Activated CD4-positive, alpha-beta T cell treated with anti-CD3 and anti-CD28 coated beads, Interleukin-2, amount 50 U/mL, for 48 hours (primary cell): ENCODE measurements around the gene NRGN.

Source experiments
- DNase-seq, 2 experiments: peaks; one replicate each; pipeline ENCODE4 v3.0.0-alpha.2; 2020

NRGN gene

GRCh38 chr11:124739479-124740276 is at the start of gene NRGN:
NRGN (plus strand) TSS chr11:124739942; CDS start chr11:124740085, 143 bp downstream.
- peak; percentile 89 to 91 for DNase-seq

DNA sequence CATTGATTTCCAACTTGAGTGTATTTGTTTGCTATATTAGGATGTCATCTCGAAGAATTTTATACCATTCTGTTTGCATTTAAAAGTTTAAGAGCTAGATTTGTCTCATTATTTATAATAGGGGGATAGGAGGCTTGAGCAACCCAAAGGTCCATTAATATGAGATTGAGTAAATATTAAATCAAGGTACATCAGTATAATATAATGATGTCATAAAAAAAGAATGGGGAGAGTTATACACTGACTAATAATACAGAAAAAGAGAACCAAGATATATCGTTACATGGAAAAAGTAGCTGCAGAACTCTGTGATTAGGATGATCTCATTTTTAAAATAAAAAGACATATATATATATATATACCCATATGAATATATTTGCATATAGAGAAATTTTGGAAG is 46.6 kb upstream of the NRGN start:
- DNase-seq: no peak

DNA sequence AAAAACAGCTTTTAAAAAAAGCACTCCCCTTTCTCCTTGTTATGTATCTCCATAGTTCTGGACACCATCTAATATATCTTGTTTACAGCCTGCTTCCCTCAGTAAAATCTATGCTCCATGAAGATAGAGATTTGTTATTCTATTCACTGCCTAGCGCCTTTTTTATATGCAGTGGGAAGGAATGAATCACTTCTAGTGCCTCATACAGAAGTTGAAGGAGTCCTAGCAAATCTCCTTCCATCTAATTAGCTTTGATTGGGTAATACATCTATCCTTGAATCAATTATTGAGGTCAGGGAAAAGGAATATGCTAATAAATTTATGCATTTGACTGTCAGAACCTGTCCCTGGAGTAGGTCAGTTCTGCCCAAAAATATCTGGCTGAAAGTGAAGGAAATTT is 40.2 kb upstream of the NRGN start:
- DNase-seq: no peak

DNA sequence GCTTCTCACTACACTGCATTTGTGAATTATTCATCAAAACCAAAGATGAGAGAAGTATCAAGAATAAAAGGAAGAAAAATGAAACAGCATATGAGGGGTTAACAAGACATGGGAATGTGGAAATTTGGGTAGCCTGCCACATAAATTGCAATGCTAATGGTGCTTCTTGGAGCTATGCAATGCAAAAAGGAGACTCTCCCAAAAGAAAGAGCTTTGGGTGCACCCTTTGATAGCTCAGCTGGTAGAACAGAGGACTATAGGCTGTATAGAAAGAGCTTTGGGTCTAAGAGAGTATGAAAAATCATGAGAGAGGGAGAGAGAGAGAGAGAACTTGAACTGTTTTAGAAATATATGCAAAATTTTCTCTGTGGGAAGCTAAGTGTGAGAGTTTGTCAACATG is 39.7 kb upstream of the NRGN start:
- no peak for DNase-seq

DNA sequence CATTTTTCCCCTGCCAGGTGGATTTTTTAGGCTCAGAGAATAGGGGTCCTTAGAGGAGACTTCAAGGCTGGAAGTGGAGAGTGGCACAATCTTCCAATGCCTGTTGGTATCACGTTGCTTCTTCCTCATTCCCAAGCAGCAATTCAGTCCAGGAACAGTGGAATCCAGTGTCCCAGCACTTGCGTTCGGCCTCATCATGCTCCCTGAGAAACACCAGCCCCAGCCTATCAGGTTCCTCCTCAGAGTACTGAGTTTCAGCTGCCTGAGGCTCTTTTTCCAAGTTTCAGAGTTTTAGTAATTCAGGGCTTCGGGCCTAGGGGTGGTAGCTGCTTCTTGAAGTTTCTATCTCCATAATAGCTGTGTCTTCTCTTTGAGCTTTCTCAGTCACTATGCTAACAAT is 31.9 kb upstream of the NRGN start:
- DNase-seq: no peak

DNA sequence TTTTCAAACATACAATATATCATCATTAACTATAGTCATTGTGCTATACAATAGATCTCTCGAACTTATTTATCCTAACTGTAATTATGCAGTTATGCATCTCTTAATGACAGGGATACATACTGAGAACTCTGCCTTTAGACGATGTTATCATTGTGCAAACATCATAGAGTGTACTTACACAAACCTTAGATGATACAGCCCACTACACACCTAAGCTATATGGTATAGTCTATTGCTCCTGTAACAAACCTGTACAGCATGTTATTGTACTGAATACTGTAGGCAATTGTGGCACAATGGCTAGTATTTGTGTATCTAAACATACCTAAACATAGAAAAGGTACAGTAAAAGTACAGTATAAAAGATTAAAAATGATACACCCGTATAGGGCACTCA is 27.4 kb upstream of the NRGN start:
- no peak for DNase-seq

GRCh38 chr11:124716591-124716990 is 23.2 kb upstream of the NRGN start:
- DNase-seq: no peak

DNA sequence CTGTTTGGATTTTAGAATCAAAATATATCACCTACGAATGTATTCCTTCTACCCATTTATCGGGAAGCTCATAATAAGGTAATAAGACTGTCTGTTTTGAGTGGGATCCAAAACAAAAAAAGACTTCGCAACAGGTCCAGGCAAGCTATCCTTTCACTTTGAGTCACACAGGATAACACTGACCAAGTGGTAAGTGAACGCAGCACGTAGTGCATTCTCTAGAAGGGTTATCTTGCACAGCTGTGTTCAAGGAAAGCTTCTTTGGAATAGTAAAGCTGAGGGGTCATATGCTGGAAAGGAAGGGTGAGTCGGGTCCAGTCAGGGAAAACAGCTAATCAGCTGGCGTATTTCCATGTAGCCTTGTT is 22.3 kb upstream of the NRGN start:
- no peak for DNase-seq

DNA sequence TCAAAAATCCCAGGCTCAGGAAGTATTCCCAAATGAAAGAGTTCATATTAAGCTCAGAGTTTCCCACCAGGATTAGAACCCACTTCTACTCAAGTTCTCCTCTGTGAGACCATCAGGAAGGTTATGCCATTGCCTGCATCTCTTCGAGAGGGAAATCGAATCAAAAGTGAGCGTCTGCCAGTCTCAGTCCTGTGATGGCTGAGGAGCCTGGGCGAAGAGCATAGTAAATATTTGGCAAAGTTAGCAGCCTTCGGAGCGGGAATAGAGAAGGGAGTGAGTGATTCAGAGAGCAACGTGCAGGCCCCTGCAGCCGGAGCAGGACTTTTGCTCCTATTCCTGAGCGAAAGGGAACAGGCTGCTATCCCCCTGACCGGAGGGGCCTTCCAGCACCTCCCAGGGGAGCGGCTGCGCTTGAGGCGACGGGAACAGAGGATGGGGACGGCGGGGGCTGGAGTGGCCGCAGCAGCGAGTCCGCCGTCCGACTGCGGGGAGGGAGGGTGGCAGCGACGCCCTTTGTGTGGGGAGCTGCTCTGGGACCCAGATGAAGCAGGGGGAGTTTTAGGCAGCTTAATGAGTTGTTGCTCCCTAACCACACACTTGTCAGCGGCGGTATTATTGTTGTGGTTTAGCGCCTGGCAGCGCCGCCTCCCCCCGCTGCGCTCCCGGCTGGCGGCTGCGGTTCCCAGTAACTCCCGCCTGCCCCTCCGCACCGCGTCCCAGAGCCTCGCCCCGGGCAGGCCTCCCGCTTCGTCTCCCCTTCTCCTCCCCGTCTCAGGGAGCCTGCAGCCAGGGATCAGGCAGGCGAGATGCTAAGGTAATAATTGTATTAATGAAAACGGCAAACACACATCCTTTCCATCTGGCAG is 21.7 kb upstream of the NRGN start:
- DNase-seq: peak in 1 of 2 experiments; percentile 12

GRCh38 chr11:124718801-124719200 is 20.9 kb upstream of the NRGN start:
- no peak for DNase-seq

DNA sequence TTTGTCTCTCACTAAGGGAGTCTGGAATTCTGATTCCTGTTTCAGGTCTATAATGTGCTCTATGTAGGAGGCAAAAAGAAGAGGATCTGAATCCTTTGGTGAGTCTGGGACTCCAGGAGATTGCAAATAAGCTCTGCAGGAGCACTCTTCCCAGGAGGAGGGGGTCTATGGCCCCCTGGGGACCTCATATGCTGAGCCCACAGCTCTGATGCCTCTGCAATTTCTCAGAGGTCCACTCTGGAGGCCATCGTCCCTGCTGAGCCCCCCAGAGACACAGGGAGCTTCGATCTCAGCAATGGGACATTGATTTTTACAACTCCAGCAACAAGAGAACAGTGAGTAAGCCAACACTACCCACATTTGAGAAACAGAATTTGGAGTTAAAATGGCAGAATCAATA is 20.2 kb upstream of the NRGN start:
- DNase-seq: no peak

DNA sequence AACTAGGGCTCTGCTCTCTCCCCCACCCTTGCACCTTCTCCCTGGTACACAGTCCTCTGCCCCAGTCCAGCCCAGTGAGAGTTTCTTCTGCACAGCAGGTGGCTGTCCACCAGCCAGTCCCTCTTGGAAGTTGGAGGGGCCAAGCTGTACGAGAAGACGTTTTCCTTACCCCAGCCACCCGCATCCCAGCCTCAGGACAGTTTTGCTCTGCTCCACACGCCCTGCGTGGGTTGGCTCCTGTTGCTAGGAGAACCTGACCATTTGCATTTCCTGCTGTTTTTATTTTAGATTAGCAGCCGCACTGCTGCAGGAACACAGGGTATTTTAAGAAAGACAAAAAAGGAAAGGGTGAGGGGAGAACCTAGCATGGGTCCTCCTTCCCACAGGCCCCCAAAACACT is 17.6 kb upstream of the NRGN start:
- no peak for DNase-seq

GRCh38 chr11:124724979-124725718 is 14.6 kb upstream of the NRGN start:
- DNase-seq: no peak

DNA sequence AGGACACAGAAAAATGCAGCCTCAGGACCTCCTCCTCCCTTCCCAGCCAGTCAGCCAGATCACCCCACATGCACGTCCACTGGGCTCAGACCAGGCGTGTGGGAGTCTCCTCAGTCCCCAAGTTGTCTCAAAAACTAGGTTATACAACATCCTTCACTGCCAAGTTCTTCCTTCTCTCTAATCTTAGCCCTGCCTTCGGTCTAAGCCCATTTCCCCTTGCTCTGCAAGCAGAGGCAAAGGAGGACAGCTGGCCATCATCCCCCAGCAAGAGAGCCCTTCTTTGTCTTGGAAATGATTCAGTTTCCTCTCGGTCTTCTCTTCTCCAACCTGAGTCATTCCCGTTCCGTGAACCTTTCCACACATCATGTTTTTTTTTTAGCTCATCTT is 14.0 kb upstream of the NRGN start:
- DNase-seq: no peak

DNA sequence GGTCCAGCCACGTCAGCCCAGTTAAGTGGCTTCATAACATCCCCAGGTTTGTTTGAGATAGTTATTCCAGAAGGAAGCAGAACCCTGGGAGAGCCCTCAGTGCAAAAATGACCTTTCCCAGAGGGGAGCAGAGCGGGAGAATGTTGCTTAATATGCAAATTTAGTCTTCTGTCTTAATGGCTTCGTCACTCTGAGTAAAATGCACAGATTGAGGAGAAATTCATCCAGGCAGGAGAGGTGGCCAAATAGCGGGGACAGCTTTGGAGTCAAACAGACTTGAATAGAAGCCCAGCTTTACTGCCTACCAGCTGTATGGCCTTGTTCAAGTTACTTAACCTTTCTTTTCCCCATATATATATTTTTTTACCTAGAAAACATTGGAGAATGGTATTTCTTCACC is 12.3 kb upstream of the NRGN start:
- no peak for DNase-seq

- DNase-seq: no peak
These were observed 11.6 kb upstream of the NRGN start for GRCh38 chr11:124728134-124728533.

DNA sequence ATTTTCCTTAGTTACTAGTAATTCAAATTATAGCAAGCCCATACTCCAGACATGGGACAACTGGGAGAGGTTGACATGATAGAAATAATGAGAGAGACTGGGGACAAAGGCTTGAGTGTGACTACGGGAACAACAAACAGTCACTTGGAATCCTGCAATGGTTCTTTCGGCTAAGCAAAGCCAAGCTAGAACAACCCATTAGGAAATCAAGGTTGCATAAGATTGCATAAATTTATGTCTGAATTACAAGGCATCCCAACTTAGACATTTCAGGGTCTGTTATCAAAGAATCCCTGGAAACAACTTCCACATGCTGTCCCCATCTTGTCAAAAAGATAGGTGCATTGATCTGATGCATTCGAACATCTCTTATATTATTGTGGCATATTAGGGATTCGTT is 10.2 kb upstream of the NRGN start:
- DNase-seq: no peak

- no peak for DNase-seq
These were observed 7.5 kb upstream of the NRGN start for GRCh38 chr11:124732230-124732629.

- DNase-seq: no peak
These were observed 3.0 kb upstream of the NRGN start for GRCh38 chr11:124736736-124737135.

DNA sequence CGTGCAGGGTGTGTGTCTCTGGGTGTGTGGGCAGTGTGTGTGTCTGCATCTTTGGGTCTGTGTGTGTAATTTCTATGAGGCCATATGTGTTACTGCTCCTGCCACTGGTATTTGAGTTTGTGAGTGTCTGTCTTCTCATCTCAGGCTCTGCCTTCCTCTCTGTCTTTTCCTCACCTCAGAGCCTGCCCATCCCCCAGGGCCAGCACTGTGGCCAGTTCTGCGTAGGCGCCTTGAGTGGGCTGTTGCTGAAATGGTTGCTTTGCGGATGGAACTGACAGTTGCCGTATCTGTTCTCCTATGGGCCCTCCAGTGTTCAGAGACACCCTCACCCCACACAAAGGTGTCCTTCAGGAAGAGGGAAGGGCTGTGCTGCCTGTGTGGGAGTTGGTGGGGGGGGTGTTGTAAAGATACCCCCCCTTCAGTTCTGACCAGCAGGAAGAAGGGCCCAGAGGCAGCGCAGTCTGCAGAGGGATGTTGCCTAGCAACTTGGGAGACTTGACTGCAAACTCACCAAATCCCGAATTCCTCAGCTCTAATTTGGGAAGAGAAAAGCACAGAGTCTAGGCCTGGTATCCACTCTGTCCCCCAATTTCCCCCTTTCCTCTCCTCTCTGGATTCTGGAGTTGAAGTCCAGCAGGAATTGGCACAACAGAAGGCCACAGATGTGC is 2.0 kb upstream of the NRGN start:
- DNase-seq: no peak

- no peak for DNase-seq
These were observed 846 bp upstream of the NRGN start for GRCh38 chr11:124738713-124739478.

- peak; percentile 70 to 79 for DNase-seq
These were observed 638 bp downstream of the NRGN start for GRCh38 chr11:124740277-124740882.
